Measurements from ENCODE around the gene FAF1.
A peak's percentile ranks its signal among the peaks of the same experiment; 100 is the strongest.
"Not testable (repeated sequence)": the region's sequence is repeated elsewhere in the genome, so short reads cannot be mapped to it uniquely, and the experiment has no call there.

The FAF1 gene

GRCh38 chr1:50913954-50914353, 46.1 kb downstream of the FAF1 start:
- no peak for DNase-seq (ENCODE audit: low read depth in 4 of 4, low spot score in 1 of 4)

- not testable (repeated sequence) for DNase-seq (ENCODE audit: low read depth in 4 of 4, low spot score in 1 of 4)
These were observed 49.7 kb downstream of the FAF1 start for GRCh38 chr1:50910356-50910755.

- not testable (repeated sequence) for DNase-seq (ENCODE audit: low read depth in 4 of 4, low spot score in 1 of 4)
These were observed 52.5 kb downstream of the FAF1 start for GRCh38 chr1:50907610-50908009.

GRCh38 chr1:50906050-50906449, 54.0 kb downstream of the FAF1 start:
- not testable (repeated sequence) for DNase-seq (ENCODE audit: low read depth in 4 of 4, low spot score in 1 of 4)

DNA sequence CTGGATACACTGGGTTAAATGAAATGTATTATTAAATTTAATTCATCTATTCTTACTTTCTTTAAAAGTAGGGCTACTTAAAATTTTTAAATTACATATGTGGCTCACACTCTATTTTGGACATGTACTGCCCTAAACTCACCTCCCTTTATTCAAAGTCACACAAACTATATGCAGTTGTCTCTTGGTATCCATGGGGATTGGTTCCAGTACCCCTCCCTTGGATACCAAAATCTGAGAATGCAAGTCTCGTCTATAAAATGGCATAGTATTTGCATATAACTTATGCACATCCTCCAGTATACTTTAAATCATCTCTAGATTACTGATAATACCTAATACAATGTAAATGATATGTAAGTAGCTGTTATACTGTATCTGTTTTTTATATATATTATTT, 57.6 kb downstream of the FAF1 start:
- no peak for DNase-seq (ENCODE audit: low read depth in 4 of 4, low spot score in 1 of 4)

- DNase-seq (ENCODE audit: low read depth in 4 of 4, low spot score in 1 of 4) = no peak
These were observed 58.2 kb downstream of the FAF1 start for GRCh38 chr1:50901872-50902271.

DNA sequence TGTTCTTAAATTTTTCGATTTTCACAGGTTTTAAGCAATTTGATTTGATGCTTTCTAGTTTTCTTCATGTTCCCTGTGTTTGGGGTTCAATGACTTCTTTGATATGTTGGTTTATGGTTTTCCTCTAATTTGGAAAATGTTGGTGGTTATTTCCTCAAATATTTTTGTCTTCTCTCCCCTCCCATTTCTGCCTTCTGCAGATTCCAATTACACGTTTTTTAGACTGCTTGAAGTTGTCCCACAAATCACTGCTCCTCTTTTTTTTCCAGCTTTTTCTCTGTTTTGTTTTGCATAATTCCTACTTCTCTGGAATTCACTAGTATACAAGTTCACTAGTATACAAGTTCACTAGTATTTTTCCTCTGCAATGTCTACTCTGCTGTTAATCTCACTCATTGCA, 61.3 kb downstream of the FAF1 start:
- no peak for DNase-seq (ENCODE audit: low read depth in 4 of 4, low spot score in 1 of 4)

DNA sequence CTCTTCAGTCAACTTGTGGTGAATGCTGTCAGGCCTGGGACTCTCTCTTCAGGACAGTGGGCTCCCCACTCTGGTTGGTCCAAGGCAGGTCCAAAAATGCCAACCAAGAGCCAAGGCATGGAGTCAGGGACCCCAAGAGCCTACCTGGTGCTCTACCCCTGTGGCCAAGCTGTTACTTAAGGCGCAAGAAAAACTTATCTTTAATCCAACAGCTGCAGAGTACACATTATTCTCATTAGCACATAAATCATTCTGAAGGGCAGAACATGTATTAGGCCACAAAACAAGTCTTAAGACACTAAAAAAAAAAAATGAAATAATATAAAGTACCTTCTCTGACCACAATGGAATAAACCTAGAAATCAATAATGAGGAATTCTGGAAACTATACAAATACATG, 65.7 kb downstream of the FAF1 start:
- DNase-seq (ENCODE audit: low read depth in 4 of 4, low spot score in 1 of 4) = no peak

- no peak for DNase-seq (ENCODE audit: low read depth in 4 of 4, low spot score in 1 of 4)
These were observed 66.6 kb downstream of the FAF1 start for GRCh38 chr1:50893466-50893865.

- DNase-seq (ENCODE audit: low read depth in 4 of 4, low spot score in 1 of 4) = not testable (repeated sequence)
These were observed 72.5 kb downstream of the FAF1 start for GRCh38 chr1:50887555-50887954.

DNA sequence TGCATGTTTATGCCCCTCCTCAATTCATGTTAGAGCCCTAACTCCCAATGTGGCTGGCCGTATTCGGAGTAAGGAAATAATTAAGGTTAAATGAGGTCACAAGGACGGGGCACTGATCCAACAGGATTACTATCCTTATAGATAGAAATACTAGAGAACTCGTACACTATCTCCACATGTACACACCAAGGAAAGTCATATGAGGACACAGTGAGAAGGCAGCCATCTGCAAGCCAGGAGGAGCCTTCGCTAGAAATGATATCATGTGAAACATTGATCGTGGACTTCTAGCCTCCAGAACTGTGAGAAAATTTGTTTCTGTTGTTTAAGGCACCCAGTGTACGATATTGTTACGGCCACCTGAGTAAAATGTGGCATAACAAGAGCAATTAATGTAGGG, 79.7 kb downstream of the FAF1 start:
- DNase-seq (ENCODE audit: low read depth in 4 of 4, low spot score in 1 of 4) = no peak

DNA sequence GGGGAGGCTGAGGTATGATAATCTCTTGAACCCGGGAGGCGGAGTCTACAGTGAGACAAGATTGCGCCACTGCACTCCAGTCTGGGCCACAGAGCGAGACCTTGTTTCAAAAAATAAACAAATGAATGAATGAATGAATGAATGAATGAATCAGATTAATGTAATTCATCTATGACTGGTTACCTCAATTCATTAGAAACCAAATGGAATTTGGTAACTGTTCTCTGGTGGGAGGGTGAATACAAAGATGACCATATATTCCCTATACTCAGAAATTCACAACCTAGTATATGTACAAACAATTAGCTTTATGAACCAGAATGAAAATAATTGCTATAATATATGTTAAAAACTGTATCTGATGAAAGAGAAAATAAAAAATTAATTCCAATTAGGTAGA, 80.9 kb downstream of the FAF1 start:
- DNase-seq (ENCODE audit: low read depth in 4 of 4, low spot score in 1 of 4) = no peak

- DNase-seq (ENCODE audit: low read depth in 4 of 4, low spot score in 1 of 4) = no peak
These were observed 81.6 kb downstream of the FAF1 start for GRCh38 chr1:50878434-50878833.

- DNase-seq (ENCODE audit: low read depth in 4 of 4, low spot score in 1 of 4) = no peak
These were observed 82.4 kb downstream of the FAF1 start for GRCh38 chr1:50877641-50878040.

DNA sequence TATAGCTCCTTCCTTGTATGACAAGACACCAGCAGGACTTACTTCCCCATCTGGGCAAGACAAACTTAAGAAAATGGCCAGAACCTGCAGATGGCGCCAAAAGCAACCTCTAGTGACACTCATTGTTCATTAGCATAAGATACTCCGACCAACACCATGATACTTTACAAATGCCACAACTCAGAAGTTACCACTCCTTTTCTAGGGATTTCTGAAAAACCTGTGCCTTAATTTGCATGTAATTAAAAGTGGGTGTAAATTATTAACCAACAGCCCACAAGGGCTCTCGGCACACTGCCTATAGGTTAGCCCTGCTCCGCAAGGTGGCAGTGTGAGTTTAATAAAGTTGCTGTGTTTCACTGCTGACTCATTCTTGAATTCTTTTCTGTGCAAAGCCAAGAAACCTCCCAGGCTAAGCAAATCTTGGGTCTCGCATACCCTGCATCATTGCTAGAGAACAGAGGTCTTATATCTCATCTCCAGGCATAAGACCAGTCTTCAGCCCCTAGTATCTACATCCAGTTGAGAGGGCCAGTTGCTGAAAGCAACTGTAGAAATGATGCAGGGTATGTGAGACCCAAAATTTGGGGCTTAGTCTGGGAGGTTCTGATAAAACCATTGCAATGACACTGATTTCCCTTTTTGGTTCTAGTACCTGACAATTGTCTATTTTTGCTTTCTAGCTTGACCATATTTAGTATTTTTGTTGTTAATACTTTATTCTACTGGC, 86.4 kb downstream of the FAF1 start:
- DNase-seq (ENCODE audit: low read depth in 4 of 4, low spot score in 1 of 4) = peak; percentile 42 to 49 (median 46)

DNA sequence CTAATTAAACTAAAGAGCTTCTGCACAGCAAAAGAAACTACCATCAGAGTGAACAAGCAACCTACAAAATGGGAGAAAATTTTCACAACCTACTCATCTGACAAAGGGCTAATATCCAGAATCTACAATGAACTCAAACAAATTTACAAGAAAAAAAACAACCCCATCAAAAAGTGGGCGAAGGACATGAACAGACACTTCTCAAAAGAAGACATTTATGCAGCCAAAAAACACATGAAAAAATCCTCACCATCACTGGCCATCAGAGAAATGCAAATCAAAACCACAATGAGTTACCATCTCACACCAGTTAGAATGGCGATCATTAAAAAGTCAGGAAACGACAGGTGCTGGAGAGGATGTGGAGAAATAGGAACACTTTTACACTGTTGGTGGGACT, 95.2 kb downstream of the FAF1 start:
- not testable (repeated sequence) for DNase-seq (ENCODE audit: low read depth in 4 of 4, low spot score in 1 of 4)

DNA sequence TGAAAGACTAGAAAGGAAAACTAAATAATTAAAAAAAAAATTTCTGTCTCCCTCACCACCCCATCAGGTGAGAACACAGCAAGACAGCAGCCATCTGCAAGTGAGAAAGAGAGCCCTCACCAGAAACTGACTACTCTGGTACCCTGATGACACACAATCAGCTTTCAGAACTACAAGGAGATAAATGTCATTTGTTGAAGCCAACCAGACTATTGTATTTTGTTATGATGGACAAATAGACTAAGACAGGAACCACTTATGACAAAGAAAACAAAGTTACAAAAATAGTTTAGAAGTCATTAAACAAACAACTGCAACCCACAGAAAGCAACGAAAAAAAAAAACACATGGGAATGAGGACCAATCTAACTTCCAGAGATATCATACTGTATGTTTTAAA, 98.3 kb downstream of the FAF1 start:
- DNase-seq (ENCODE audit: low read depth in 4 of 4, low spot score in 1 of 4) = no peak

- no peak for DNase-seq (ENCODE audit: low read depth in 4 of 4, low spot score in 1 of 4)
These were observed 99.4 kb downstream of the FAF1 start for GRCh38 chr1:50860702-50861101.

DNA sequence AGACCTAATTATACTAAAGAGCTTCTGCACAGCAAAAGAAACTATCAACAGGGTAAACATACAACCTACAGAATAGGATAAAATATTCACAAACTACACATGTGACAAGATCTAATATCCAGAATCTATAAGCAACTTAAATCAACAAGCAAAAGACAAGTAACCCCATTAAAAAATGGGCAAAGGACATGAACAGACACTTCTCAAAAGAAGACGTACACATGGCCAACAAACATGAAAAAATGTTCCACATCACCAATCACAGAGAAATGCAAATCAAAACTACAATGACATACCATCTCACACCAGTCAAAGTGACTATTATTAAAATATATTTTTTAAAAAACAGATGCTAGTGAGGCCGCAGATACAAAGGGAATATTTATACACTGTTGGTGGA, 99.8 kb downstream of the FAF1 start:
- no peak for DNase-seq (ENCODE audit: low read depth in 4 of 4, low spot score in 1 of 4)

GRCh38 chr1:50859657-50860056, 100.4 kb downstream of the FAF1 start:
- no peak for DNase-seq (ENCODE audit: low read depth in 4 of 4, low spot score in 1 of 4)

DNA sequence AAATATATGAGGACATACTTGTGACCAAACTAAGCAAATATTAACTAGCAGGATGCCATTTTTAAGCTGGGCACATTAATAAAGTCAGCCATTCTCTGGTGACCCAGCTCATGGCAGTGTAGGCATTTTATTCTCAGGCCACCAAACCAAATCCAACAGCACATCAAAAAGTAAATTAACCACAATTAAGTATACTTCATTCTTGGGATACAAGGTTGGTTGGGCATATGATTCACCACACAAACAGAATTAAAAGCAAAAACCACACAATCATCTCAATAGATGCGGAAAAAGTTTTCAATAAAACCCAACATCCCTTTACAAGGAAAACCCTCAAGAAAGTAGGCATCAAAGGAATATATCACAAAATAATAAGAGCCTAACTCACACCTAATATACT, 101.3 kb downstream of the FAF1 start:
- DNase-seq (ENCODE audit: low read depth in 4 of 4, low spot score in 1 of 4) = no peak

DNA sequence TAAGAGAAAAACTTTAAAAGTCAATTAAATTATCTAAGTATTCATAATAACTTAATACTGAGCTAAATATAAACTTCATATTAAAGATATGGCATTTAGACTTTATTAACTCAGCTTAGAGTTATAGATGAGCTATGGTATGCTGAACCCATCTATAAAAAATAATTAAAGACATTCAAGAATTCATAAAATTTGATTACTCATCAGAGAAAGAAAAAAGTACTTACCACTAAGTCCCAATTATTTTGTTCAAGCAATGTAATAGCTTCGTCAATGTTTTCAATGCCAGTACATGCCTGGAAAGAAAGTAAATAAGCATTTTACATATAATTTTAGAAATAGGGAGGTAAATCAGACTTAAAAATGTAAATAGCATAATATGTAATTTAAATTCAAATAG, 102.4 kb downstream of the FAF1 start:
- no peak for DNase-seq (ENCODE audit: low read depth in 4 of 4, low spot score in 1 of 4)

DNA sequence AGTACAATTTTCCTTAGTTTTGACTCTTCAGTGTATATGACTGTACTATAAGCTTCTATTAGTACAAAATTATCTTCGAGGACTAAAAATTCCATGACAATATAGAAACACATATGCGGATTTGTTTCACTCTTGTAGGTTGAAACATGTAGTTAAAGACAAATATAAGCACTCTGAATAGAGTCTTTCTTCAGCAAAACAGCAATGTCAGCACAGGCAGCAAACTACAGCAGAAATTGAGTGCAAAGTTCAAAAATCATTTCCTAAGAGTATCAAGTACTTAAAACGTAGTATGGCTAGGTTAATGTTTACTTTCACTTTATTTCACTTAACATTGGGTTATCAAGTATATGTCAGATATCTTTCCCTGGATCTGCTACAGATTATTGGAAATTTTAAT, 106.7 kb downstream of the FAF1 start:
- DNase-seq (ENCODE audit: low read depth in 4 of 4, low spot score in 1 of 4) = no peak

All from stimulated activated CD4-positive, alpha-beta T cell treated with anti-CD3 and anti-CD28 coated beads, Interleukin-1b, Interleukin-23, amount 100 ng/mL, for 24 hours (primary cell).